T-helper 2 cell treated with Interferon-gamma antibody and Interleukin-4, amounts not matched to agents 5 μg/mL and 100 μg/mL, for 36 hours (primary cell): ENCODE measurements around the gene MAPK9.

ENCODE experiments used
- DNase-seq: peaks from one replicate; pipeline ENCODE4 v3.0.0; 2021; ENCODE audit warnings: low spot score
- H3K27ac Mint-ChIP-seq: one replicate; pipeline ENCODE4 v1.8.0; 2021; ENCODE audit warnings: mild to moderate bottlenecking, mixed read lengths
- H3K27me3 Mint-ChIP-seq: one replicate; pipeline ENCODE4 v1.8.0; 2021; ENCODE audit warnings: low read depth, mixed read lengths
- H3K36me3 Mint-ChIP-seq: one replicate; pipeline ENCODE4 v1.8.0; 2021; ENCODE audit warnings: low read depth, mixed read lengths
- H3K4me1 Mint-ChIP-seq: one replicate; pipeline ENCODE4 v1.8.0; 2021; ENCODE audit warnings: low read depth, mixed read lengths
- H3K4me3 Mint-ChIP-seq: one replicate; pipeline ENCODE4 v1.8.0; 2022; ENCODE audit warnings: mild to moderate bottlenecking, moderate library complexity, mixed read lengths
- H3K9me3 Mint-ChIP-seq: one replicate; pipeline ENCODE4 v1.8.0; 2021; ENCODE audit warnings: mixed read lengths

MAPK9 gene

DNA sequence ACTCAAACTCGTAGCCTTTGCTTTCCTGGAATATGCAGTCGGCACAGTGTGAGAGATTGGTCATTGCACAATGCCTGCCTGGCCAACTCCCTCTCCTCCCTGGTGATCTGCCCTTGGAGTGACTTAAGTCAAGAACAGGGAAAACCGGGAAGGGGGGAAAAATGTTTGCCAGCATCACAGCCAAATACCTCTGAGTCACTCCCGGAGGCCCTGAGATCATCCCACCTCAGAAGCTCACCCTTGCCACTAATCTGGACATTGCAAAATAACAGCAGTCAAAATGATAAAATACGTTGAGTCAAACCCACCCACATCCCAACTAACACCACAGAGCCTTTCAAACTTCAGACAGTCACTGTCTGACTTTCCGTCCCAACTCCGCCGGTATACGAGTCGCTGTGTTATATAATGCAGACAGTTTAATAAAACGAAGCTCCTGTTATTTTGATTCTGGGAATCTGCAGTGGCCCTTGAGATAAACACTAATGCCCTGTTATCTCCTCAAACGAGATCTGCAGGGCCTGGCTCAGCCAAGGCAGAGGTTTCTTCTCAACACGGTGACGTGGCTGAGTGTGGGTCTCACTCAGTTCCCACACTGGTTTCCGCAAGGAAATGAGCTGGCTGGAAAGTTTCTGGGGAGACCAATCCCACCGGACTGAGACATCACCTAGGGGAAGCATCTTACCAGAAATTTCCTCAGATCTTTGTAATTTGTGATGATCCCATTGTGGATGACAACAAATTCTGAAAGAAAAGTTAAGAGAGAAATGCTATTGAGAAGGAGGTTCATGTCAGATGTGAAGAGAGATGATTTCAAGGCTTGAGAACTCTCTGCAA, 39.1 kb upstream of the MAPK9 start:
- Mint-ChIP-seq H3K4me3 (no peak overlapping the region), H3K27ac (no peak overlapping the region), H3K36me3 (no peaks in the 10 kb centered on the region), H3K27me3 (peaks cover 22% of the 10 kb centered on the region), H3K9me3 (no peaks in the 10 kb centered on the region), H3K4me1 (peaks cover 1% of the 10 kb centered on the region)
- no peak for DNase-seq

DNA sequence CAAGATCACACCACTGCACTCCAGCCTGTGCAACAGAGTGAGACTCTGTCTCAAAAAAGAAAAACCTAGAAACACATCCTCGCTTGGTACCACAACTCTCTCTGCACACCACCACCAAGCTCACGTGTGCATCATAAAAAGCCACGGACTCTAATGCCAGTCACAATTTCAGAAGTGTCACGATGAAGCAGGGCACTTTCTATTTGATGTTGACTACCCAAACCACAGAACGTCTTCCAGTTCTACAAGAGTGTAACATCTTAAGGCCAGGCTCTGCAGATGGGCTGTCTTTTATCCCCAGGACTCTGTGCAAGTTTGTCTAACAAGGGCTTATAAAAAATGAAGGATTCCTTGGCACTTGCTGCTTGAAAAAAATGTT, 38.4 kb upstream of the MAPK9 start:
- Mint-ChIP-seq H3K27ac (no peak overlapping the region), H3K36me3 (no peaks in the 10 kb centered on the region)
- no peak for DNase-seq

DNA sequence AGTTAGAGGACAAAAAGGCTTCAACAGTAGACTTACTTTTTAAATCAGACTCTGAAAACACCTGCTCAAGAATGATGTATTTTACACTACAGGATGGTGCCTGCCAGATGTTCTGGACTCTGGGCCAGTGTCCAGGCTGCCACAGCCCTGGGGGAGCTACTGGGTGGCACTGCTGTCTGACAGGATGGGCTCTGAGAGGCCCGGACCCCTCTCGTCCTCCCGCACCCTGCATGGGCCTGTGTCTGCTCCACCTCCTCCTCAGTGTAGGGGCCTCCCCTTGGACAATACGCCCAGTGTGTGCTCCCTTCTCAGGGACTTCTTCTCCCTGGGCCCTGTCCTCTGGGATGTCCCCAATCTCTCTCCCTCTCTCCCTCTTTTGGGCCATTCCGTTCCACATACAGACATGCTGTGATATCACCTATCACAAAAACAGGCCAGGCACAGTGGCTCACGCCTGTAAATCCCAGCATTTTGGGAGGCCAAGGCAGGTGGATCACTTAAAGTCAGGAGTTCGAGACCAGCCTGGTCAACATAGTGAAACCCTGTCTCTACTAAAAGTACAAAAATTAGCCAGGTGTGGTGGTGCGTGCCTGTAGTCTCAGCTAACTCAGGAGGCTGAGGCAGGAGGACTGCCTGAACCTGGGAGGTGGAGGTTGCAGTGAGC, 37.9 kb upstream of the MAPK9 start:
- peaks cover 1% of the 10 kb centered on the region for H3K4me1 Mint-ChIP-seq

More for the DNA sequence above, 38.4 kb upstream of the MAPK9 start:
- H3K4me3 Mint-ChIP-seq: no peak overlapping the region
- H3K27me3 Mint-ChIP-seq: peaks cover 22% of the 10 kb centered on the region
- peaks cover 1% of the 10 kb centered on the region for H3K4me1 Mint-ChIP-seq
- H3K9me3 Mint-ChIP-seq: no peaks in the 10 kb centered on the region

DNA sequence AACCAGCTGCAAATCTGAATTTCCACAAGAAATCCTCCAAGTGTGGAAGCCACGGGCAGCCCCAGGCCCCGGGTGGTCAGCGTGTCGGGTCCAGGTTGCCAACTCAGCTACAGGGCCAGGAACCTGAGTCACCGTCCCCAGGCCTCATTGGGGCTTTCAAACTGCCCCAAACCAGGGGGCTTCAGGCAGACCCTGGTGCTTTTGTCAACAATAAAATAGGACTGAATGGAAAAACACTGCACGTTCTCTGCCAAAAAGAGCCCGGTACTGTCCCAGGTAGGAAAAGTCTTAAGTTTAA, 37.2 kb upstream of the MAPK9 start:
- no peaks in the 10 kb centered on the region for H3K36me3 Mint-ChIP-seq
- peaks cover 1% of the 10 kb centered on the region for H3K4me1 Mint-ChIP-seq
- DNase-seq: no peak
- H3K27me3 Mint-ChIP-seq: peaks cover 22% of the 10 kb centered on the region
- no peak overlapping the region for H3K27ac Mint-ChIP-seq
- no peak overlapping the region for H3K4me3 Mint-ChIP-seq
- no peaks in the 10 kb centered on the region for H3K9me3 Mint-ChIP-seq

More for the DNA sequence above, 37.9 kb upstream of the MAPK9 start:
- Mint-ChIP-seq H3K27me3 (peaks cover 22% of the 10 kb centered on the region), H3K4me3 (no peak overlapping the region), H3K27ac (no peak overlapping the region), H3K9me3 (no peaks in the 10 kb centered on the region), H3K36me3 (no peaks in the 10 kb centered on the region)
- DNase-seq: no peak

DNA sequence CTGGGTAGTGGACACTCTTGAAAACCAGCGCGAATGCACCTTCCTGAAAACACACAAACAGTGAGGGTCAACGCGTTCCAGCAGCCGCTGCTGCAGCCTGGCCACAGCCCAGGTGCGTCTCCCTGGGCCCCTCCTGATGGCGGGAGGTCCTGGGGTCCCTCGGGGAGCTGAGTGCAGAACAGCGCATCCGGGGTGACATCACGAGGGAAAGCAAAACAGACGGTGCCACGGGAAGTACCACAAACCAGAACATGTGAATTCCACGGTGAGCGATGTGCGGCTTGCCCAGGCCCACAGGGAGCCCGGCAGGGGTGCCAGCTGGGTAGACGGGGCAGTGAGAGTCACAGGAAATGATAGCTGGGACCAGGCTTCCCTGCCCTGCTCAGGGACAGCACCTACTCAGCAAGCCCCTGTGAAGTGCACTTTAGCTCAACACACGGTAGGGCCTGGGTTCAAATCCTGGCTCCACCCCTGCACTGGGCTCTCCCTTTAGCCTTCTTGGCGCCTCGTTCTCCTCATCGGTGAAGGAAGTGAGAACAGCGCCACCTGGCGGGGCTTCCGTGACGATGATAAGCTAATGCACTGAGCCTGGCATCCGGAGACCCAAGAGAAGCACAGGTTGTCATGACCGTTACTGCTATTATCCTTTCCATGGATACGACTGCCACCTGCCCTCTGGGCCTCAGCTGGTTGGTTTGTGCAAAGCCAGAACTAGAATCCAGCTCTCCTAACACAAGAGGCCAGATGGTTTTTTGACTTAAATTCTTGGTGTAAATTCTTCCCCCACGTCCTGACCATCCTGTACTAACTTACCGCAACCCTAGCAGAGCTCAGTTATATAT, 36.6 kb upstream of the MAPK9 start:
- Mint-ChIP-seq H3K4me1 (peaks cover 1% of the 10 kb centered on the region), H3K36me3 (no peaks in the 10 kb centered on the region), H3K27me3 (peaks cover 20% of the 10 kb centered on the region), H3K9me3 (no peaks in the 10 kb centered on the region), H3K27ac (no peak overlapping the region), H3K4me3 (no peak overlapping the region)
- peak; percentile 69 for DNase-seq

DNA sequence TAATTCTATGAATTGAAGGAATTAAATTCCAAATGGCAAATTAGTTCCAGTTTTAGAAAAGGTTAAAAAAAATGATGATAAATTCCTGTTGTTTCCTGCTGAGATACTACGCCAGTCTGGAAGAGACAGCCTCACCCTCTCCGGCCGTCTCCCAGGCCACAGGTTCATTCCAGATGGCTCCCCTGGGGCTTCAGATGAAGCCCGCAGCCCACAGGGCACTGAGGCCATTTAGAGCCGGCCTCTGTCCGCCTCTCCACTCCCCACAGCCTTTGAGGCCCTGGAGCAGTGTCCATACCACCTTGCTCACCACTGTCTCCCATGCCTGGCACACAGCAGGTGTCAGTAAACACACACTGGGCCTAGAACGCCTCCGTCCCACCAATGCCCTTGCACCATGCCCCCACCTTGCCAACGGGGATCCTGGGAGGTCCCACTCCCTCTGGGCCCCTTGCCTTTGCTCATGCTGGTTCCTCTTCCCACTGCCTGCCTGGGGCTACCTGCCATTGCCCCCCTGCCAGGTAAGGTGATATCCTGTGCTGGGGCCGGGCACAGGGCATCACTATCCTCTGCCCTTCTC, 35.2 kb upstream of the MAPK9 start:
- no peaks in the 10 kb centered on the region for H3K36me3 Mint-ChIP-seq
- no peak for DNase-seq
- H3K9me3 Mint-ChIP-seq: no peaks in the 10 kb centered on the region
- no peak overlapping the region for H3K4me3 Mint-ChIP-seq
- no peak overlapping the region for H3K27ac Mint-ChIP-seq
- peaks cover 1% of the 10 kb centered on the region for H3K4me1 Mint-ChIP-seq
- H3K27me3 Mint-ChIP-seq: peaks cover 15% of the 10 kb centered on the region

DNA sequence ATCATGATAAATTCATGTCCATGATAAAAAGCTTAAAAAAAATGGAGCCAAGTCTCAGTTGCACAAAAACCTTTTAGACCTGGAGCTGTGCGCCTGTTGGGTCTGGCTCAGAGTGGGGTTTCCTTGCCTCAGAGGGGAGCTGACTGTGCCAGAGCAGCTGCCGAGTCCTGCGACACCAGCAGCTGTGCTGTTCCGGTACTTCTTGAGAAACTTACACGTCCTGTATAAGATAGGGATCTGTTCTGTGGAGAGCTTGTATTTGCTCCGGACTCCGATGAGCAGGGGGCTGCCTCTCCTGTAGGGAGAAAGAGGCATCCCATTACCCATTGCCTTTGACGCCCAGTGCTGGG, 32.7 kb upstream of the MAPK9 start:
- DNase-seq: no peak
- no peaks in the 10 kb centered on the region for H3K36me3 Mint-ChIP-seq
- no peaks in the 10 kb centered on the region for H3K9me3 Mint-ChIP-seq

DNA sequence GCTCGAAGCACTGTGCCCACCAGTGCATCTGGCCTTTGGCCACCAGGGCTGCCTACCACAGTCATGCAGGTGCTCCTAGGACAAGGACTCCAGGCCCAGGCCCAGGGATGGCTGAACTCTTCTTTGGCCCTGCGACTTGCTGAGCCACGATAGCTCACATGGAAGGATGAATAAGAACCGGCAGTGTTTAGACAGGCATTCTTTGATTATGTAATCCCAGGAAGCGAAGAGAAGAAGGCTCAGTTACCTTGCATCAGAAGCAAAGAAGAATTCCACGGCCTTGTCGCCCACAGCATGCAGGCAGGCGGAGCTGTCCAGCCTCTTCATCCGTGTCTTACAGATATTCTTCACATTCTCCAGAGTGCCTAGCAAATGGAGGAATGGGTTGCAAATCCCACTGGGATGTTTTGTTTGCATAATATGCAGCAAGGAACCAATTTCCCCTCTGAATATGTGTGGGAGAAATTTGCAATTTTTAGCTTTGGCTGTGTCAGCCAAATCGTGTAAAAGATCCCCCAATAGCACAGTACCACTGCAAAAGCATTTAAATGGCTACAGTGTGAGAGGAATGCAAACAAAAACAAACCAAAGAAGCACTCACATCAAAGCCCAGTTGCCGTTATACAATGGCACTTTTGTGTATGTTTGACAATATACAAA, 32.2 kb upstream of the MAPK9 start:
- no peak overlapping the region for H3K27ac Mint-ChIP-seq
- no peaks in the 10 kb centered on the region for H3K36me3 Mint-ChIP-seq
- no peak overlapping the region for H3K4me3 Mint-ChIP-seq
- H3K9me3 Mint-ChIP-seq: no peaks in the 10 kb centered on the region
- no peaks in the 10 kb centered on the region for H3K27me3 Mint-ChIP-seq
- DNase-seq: no peak
- peaks cover 1% of the 10 kb centered on the region for H3K4me1 Mint-ChIP-seq

More for the DNA sequence above, 32.7 kb upstream of the MAPK9 start:
- Mint-ChIP-seq H3K4me1 (peaks cover 1% of the 10 kb centered on the region), H3K4me3 (no peak overlapping the region), H3K27ac (no peak overlapping the region), H3K27me3 (no peaks in the 10 kb centered on the region)

DNA sequence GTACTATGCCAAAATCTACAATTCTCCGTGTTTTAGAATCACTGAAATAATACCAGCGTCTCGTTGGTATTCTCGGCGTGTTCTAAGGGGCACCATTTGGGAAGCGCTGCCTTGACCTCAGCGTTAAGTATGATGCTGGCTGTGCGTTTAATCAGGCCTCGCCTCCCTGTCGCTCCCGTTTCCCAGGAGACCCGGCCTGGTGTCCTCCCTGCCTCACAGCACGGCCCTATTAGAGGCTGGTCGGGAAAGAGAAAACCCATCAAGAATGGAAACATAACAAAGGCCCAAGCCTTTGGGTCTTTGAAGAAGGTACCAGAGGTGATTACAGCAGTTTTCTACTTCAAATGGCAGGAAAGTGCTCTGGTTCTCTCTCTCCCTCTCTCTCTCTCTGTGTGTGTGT, 31.3 kb upstream of the MAPK9 start:
- no peaks in the 10 kb centered on the region for H3K9me3 Mint-ChIP-seq
- H3K27ac Mint-ChIP-seq: no peak overlapping the region
- DNase-seq: no peak
- no peaks in the 10 kb centered on the region for H3K36me3 Mint-ChIP-seq
- no peaks in the 10 kb centered on the region for H3K27me3 Mint-ChIP-seq
- H3K4me1 Mint-ChIP-seq: peaks cover under 1% of the 10 kb centered on the region
- no peak overlapping the region for H3K4me3 Mint-ChIP-seq

DNA sequence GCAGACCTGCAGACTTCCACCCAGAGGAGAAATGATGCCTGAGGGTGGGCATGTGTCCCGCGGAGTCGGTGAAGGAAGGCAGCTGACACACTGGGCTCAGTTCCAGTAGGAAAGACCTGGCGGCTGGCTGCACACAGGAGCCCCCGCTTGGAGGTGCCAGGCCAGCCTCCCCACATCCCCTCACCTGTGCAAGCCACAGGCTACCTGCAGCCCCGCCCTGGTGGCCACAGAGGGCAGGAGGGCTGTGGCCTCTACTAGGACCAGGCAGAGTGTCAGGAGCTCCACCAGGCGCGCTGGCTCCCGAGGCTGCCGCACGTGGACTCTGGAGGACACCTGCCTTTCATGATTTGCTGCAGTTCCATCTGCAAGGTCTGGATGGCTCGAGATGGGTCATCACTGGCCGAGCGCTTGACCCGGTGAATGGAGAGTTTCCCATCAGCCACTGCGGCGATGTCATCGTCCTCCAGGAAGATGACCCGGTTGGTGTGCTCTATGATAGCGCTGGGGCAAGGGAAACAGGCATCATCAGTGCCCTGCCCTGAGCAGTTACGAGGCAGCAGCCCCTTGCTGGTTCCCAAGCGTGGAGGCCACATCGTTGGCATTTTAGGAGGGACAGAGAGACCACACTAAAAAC, 26.7 kb upstream of the MAPK9 start:
- no peak overlapping the region for H3K4me3 Mint-ChIP-seq
- H3K27ac Mint-ChIP-seq: no peak overlapping the region
- H3K27me3 Mint-ChIP-seq: no peaks in the 10 kb centered on the region
- DNase-seq: no peak
- H3K4me1 Mint-ChIP-seq: no peaks in the 10 kb centered on the region
- no peaks in the 10 kb centered on the region for H3K36me3 Mint-ChIP-seq
- H3K9me3 Mint-ChIP-seq: no peaks in the 10 kb centered on the region

DNA sequence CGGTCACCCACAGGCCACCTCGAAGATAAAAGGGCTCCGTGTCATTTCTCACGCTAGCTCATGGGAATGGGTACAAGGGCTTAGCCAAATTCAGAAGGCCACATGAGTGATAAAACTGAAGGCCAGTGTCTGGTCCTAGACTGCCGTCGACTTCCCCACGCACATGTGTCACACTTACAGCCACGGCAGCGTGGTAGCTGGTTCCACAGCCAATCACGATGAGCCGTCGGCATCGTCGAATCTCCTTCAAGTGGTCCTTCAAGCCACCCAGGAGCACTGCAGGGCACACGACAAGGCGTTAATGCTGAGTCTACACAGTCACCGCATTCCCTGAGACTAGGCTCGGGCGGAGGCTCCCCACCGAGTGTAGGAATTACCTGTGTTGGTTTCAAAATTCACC, 24.7 kb upstream of the MAPK9 start:
- Mint-ChIP-seq H3K36me3 (no peaks in the 10 kb centered on the region), H3K4me1 (no peaks in the 10 kb centered on the region), H3K4me3 (no peak overlapping the region), H3K27ac (no peak overlapping the region), H3K9me3 (no peaks in the 10 kb centered on the region), H3K27me3 (no peaks in the 10 kb centered on the region)
- DNase-seq: no peak

DNA sequence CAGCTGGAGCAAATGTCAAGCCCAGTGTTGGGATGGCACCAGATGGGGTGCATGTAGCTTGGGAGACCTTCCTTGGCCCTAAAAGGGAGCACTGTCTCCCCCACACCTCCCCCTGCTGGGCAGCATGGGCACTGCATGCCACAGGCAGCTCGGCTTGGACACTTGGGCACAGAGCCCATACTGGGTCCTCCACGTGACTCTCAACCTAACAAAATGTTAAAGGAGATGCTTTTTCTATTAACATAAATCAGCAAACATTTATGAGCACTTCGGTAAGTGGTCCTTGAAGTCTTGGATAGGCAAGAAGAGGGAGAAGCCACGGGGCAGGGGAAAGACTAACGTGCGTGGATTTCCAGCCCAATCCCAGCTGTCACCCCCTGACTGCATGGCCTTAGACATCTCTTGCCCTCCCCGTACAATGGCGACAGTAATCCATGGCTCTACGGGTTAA, 23.9 kb upstream of the MAPK9 start:
- Mint-ChIP-seq H3K4me3 (no peak overlapping the region), H3K4me1 (no peaks in the 10 kb centered on the region), H3K27me3 (no peaks in the 10 kb centered on the region), H3K9me3 (no peaks in the 10 kb centered on the region), H3K36me3 (no peaks in the 10 kb centered on the region), H3K27ac (no peak overlapping the region)
- peak; percentile 52 for DNase-seq
